ENCODE measurements around the gene TXNDC17.
"Not testable (repeated sequence)": the region's sequence is repeated elsewhere in the genome, so short reads cannot be mapped to it uniquely, and the experiment has no call there.

The TXNDC17 gene

GRCh38 chr17:6640536-6641246 is at the start of gene TXNDC17, which contains the start of gene KIAA0753:
Gene TXNDC17 (plus strand): TSS chr17:6641060. CDS start chr17:6641083, 23 bp downstream.
Gene KIAA0753 (minus strand): TSS chr17:6640711. CDS start chr17:6635103, 5,608 bp downstream.
- peak; percentile 62 to 82 (median 76) for DNase-seq

- DNase-seq, result no peak
These were observed 49.2 kb upstream of the TXNDC17 start for GRCh38 chr17:6591599-6592158.

GRCh38 chr17:6592173-6592572 is 48.7 kb upstream of the TXNDC17 start:
- no peak for DNase-seq

GRCh38 chr17:6593371-6593770 is 47.5 kb upstream of the TXNDC17 start:
- not testable (repeated sequence) for DNase-seq

- no peak for DNase-seq
These were observed 44.8 kb upstream of the TXNDC17 start for GRCh38 chr17:6596081-6596480.

GRCh38 chr17:6596511-6596910 is 44.3 kb upstream of the TXNDC17 start:
- DNase-seq, result no peak

GRCh38 chr17:6596941-6597340 is 43.9 kb upstream of the TXNDC17 start:
- no peak for DNase-seq

GRCh38 chr17:6597727-6598126 is 43.1 kb upstream of the TXNDC17 start:
- DNase-seq, result no peak

GRCh38 chr17:6599364-6599763 is 41.5 kb upstream of the TXNDC17 start:
- no peak for DNase-seq

GRCh38 chr17:6602141-6602540 is 38.7 kb upstream of the TXNDC17 start:
- no peak for DNase-seq

- no peak for DNase-seq
These were observed 37.0 kb upstream of the TXNDC17 start for GRCh38 chr17:6603744-6604325.

- no peak for DNase-seq
These were observed 35.7 kb upstream of the TXNDC17 start for GRCh38 chr17:6605142-6605541.

- no peak for DNase-seq
These were observed 32.5 kb upstream of the TXNDC17 start for GRCh38 chr17:6608321-6608720.

GRCh38 chr17:6610011-6610410 is 30.8 kb upstream of the TXNDC17 start:
- no peak for DNase-seq

- no peak for DNase-seq
These were observed 29.6 kb upstream of the TXNDC17 start for GRCh38 chr17:6611231-6611630.

GRCh38 chr17:6623941-6624340 is 16.9 kb upstream of the TXNDC17 start:
- DNase-seq, result no peak

- DNase-seq, result no peak
These were observed 14.2 kb upstream of the TXNDC17 start for GRCh38 chr17:6626616-6627015.

GRCh38 chr17:6627019-6627418 is 13.8 kb upstream of the TXNDC17 start:
- no peak for DNase-seq

- no peak for DNase-seq
These were observed 10.5 kb upstream of the TXNDC17 start for GRCh38 chr17:6630390-6630789.

GRCh38 chr17:6632530-6632929 is 8.3 kb upstream of the TXNDC17 start:
- no peak for DNase-seq

GRCh38 chr17:6633263-6633662 is 7.6 kb upstream of the TXNDC17 start:
- DNase-seq, result no peak

GRCh38 chr17:6636105-6636504 is 4.8 kb upstream of the TXNDC17 start:
- no peak for DNase-seq

- DNase-seq, result no peak
These were observed 4.0 kb upstream of the TXNDC17 start for GRCh38 chr17:6636616-6637457.

All from activated naive CD4-positive, alpha-beta T cell (primary cell).